PC-9 (cell line): ENCODE results near the gene KCTD16. TPM values are rescaled to one million over a fixed set of nuclear protein-coding genes. Genes with fewer than 3 reads are reported as not detected.
A peak's percentile ranks its signal among the peaks of the same experiment; 100 is the strongest.

Experiments
- Bru-seq: library from RNA; stranded (reverse); fragments of 400-500 nt; gene quantifications from one replicate; lab custom pipeline; 2021; lab: Mats Ljungman, UMichigan
- BruChase-seq, 2 experiments: library from RNA; stranded (reverse); fragments of 400-500 nt; gene quantifications; one replicate each; lab custom pipeline; 2021; lab: Mats Ljungman, UMichigan
- BruUV-seq: library from RNA; stranded (reverse); fragments of 400-500 nt; replicated peaks from 2 replicates; lab custom pipeline; 2021; lab: Mats Ljungman, UMichigan
- CTCF ChIA-PET: fragments of 300-600 bp; sonication (Branson Sonifier 250); formaldehyde crosslinking; loops from one replicate; lab custom pipeline; 2022; ENCODE audit warnings: antibody characterized with exemption; lab: Charles Lee
- POLR2A ChIA-PET: fragments of 300-600 bp; sonication (Branson Sonifier 250); formaldehyde crosslinking; loops from one replicate; lab custom pipeline; 2022; ENCODE audit warnings: antibody characterized with exemption; ENCODE audit not compliant: unreplicated experiment; lab: Charles Lee
- DNase-seq, 2 experiments: peaks; one replicate each; pipeline versions ENCODE4 v3.0.0 to v3.0.0-alpha.2; 2015 to 2022; ENCODE audit warnings: mixed read lengths in 1 of 2
- H2AFZ ChIP-seq: fragments of 200-600 bp; sonication (generic); 2 replicates; pipeline ENCODE4 v1.8.1; 2017; ENCODE audit warnings: antibody characterized with exemption
- H3F3A ChIP-seq: fragments of 200-600 bp; sonication (generic); 2 replicates; pipeline ENCODE4 v1.8.1; 2017; ENCODE audit warnings: antibody characterized with exemption, mild to moderate bottlenecking, low read depth; ENCODE audit not compliant: insufficient read depth
- H3K27ac ChIP-seq: fragments of 200-600 bp; sonication (generic); 2 replicates; pipeline ENCODE4 v1.6.1; 2016; ENCODE audit warnings: mixed run types
- H3K27me3 ChIP-seq: fragments of 200-600 bp; sonication (generic); 2 replicates; pipeline ENCODE4 v1.6.1; 2016; ENCODE audit warnings: low read depth, mixed run types; ENCODE audit not compliant: insufficient read depth
- H3K36me3 ChIP-seq: fragments of 200-600 bp; sonication (generic); 2 replicates; pipeline ENCODE4 v1.6.1; 2016; ENCODE audit warnings: low read depth, mixed run types
- H3K4me1 ChIP-seq: fragments of 200-600 bp; sonication (generic); replicated peaks from 2 replicates; pipeline ENCODE4 v1.6.1; 2016; ENCODE audit warnings: mixed run types; ENCODE audit not compliant: insufficient read depth
- H3K4me2 ChIP-seq: fragments of 200-600 bp; sonication (generic); 2 replicates; pipeline ENCODE4 v1.6.1; 2017; ENCODE audit warnings: mixed run types
- H3K4me3 ChIP-seq: fragments of 200-600 bp; sonication (generic); 2 replicates; pipeline ENCODE4 v1.6.1; 2016; ENCODE audit warnings: mixed run types
- H3K79me2 ChIP-seq: fragments of 200-600 bp; sonication (generic); 2 replicates; pipeline ENCODE4 v1.6.1; 2017; ENCODE audit warnings: low read depth, mixed run types
- H3K9me2 ChIP-seq: fragments of 200-600 bp; sonication (generic); 2 replicates; pipeline ENCODE4 v1.8.1; 2017; ENCODE audit warnings: mild to moderate bottlenecking; ENCODE audit not compliant: insufficient read depth
- H3K9me3 ChIP-seq: fragments of 200-600 bp; sonication (generic); 2 replicates; pipeline ENCODE4 v1.8.1; 2016; ENCODE audit warnings: low read depth; ENCODE audit not compliant: insufficient read depth
- H4K20me1 ChIP-seq: fragments of 200-600 bp; sonication (generic); 2 replicates; pipeline ENCODE4 v1.8.1; 2017; ENCODE audit not compliant: insufficient read depth
- EZH2 ChIP-seq: fragments of 200-600 bp; sonication (generic); IDR thresholded peaks from 2 replicates; pipeline ENCODE4 v1.8.0; 2017; ENCODE audit warnings: antibody characterized with exemption, low read depth
- intact Hi-C: fragments of 100-400 bp; cut with micrococcal nuclease; formaldehyde crosslinking; loops from one replicate; pipeline ENCODE4 v1.10.0; 2022; ENCODE audit not compliant: unreplicated experiment
- long read RNA-seq: library from polyadenylated mRNA; stranded (forward); transcript quantifications from one replicate; pipeline ENCODE4 v2.0.0, GENCODE V29; 2022
- total RNA-seq: library from RNA; stranded (reverse); gene quantifications from 2 replicates; pipeline ENCODE4 v1.2.3, GENCODE V29; 2021
- TF ChIP-seq, protein P1 (sequence below): fragments of 200-600 bp; sonication (generic); conservative IDR thresholded peaks from 2 replicates; pipeline ENCODE4 v1.6.1; 2017; ENCODE audit warnings: mixed run types, antibody characterized with exemption, mild to moderate bottlenecking, moderate library complexity

The KCTD16 gene
- total RNA-seq, result 0.28 and 0.33 TPM in 2 replicates
- percentile 19 among the genes with signal in this experiment for Bru-seq, nascent RNA
- percentile 32 among the genes with signal in this experiment for BruChase-seq, experiment 1, labeled RNA remaining after a 2-hour chase
- percentile 19 among the genes with signal in this experiment for BruChase-seq, experiment 2, labeled RNA remaining after a 6-hour chase
- long read RNA-seq, result 0 reads

- ChIA-PET CTCF (interaction anchor here (0.7 to 1.2 kb wide), 2 partner anchors 28 to 34 kb away, joined by 3 read pairs; no protein-coding TSS in a partner anchor), POLR2A (interaction anchor here (0.6 to 0.7 kb wide), 4 partner anchors 897 to 1825 kb away, joined by 3 to 6 read pairs (median 4); no protein-coding TSS in a partner anchor)
- Histone ChIP-seq H3K79me2 (peaks cover 39% of the 10 kb centered on the region), H3K9me2 (no peaks in the 10 kb centered on the region), H3K4me1 (peaks cover 17% of the 10 kb centered on the region), H3F3A (no peaks in the 10 kb centered on the region), H3K27ac (peak within 1 kb of the TSS; percentile 16; the same call in 1 of the 2 replicates), H4K20me1 (no peaks in the 10 kb centered on the region), H3K27me3 (no peaks in the 10 kb centered on the region), H3K4me3 (peak within 1 kb of the TSS; percentile 87), H3K36me3 (peaks cover 17% of the 10 kb centered on the region; the same call in 1 of the 2 replicates), H2AFZ (peak within 1 kb of the TSS; percentile 87), H3K9me3 (no peaks in the 10 kb centered on the region), H3K4me2 (peak within 1 kb of the TSS; percentile 94)
- BruUV-seq, result no TSS peak
- DNase-seq, result peak; percentile 95 to 98
- intact Hi-C loops, result loop anchor here (10.0 kb wide), 1 partner anchor 766 kb away; the partner anchor contains the start of gene NR3C1
- TF ChIP-seq EZH2, result no peak
- TF ChIP-seq, protein P1, sequence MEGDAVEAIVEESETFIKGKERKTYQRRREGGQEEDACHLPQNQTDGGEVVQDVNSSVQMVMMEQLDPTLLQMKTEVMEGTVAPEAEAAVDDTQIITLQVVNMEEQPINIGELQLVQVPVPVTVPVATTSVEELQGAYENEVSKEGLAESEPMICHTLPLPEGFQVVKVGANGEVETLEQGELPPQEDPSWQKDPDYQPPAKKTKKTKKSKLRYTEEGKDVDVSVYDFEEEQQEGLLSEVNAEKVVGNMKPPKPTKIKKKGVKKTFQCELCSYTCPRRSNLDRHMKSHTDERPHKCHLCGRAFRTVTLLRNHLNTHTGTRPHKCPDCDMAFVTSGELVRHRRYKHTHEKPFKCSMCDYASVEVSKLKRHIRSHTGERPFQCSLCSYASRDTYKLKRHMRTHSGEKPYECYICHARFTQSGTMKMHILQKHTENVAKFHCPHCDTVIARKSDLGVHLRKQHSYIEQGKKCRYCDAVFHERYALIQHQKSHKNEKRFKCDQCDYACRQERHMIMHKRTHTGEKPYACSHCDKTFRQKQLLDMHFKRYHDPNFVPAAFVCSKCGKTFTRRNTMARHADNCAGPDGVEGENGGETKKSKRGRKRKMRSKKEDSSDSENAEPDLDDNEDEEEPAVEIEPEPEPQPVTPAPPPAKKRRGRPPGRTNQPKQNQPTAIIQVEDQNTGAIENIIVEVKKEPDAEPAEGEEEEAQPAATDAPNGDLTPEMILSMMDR, result no peak
These were observed at the start of gene KCTD16, which contains the start of gene YIPF5 for GRCh38 chr5:144170276-144171024. TSS of gene KCTD16 (plus strand) at chr5:144170873. TSS of gene YIPF5 (minus strand) at chr5:144170659. CDS start at chr5:144169955, 704 bp downstream.

DNA sequence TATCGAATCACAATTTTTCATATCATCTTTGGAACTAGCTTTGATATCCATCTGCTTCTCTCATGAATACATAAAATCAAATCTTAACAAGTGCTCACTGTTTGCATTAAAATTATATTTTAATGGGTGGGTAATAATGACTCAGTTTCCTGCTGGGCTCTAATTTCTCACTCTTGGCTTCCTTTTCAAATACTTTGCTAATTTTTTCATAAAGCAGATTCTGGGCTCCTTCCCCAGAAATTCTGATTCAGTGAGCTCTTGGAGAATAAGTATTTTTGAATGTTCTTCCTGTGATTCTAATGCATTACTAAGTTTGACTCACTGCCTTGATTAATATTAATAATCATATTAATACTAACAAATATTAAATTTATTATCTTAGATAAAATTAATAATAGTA lies 49.1 kb upstream of the KCTD16 start:
- DNase-seq, result no peak
- Histone ChIP-seq H3K36me3 (no peaks in the 10 kb centered on the region), H2AFZ (no peak overlapping the region), H3K4me1 (no peaks in the 10 kb centered on the region), H3F3A (no peaks in the 10 kb centered on the region; the same call in 1 of the 2 replicates), H3K27me3 (no peaks in the 10 kb centered on the region), H3K27ac (no peak overlapping the region), H3K9me3 (no peaks in the 10 kb centered on the region), H4K20me1 (no peaks in the 10 kb centered on the region), H3K4me3 (no peak overlapping the region), H3K79me2 (no peaks in the 10 kb centered on the region), H3K4me2 (no peak overlapping the region), H3K9me2 (no peaks in the 10 kb centered on the region)
- TF ChIP-seq, protein P1, result no peak
- TF ChIP-seq EZH2, result no peak
- BruUV-seq, result no TSS peak
- CTCF ChIA-PET, result no interaction called here
- POLR2A ChIA-PET, result interaction anchor here (0.6 kb wide), 1 partner anchor 21 kb away, joined by 8 read pairs; no protein-coding TSS in a partner anchor
- intact Hi-C loops, result no loop called here

- no peaks in the 10 kb centered on the region for H3K27me3 ChIP-seq
- no peaks in the 10 kb centered on the region for H3K9me3 ChIP-seq
- no peaks in the 10 kb centered on the region for H4K20me1 ChIP-seq
- no peaks in the 10 kb centered on the region for H3K4me1 ChIP-seq
- ChIA-PET CTCF (no interaction called here), POLR2A (no interaction called here)
- H3K4me2 ChIP-seq, result no peak overlapping the region
- DNase-seq, result no peak
- intact Hi-C loops, result no loop called here
- H3F3A ChIP-seq, result no peaks in the 10 kb centered on the region
- H3K36me3 ChIP-seq, result no peaks in the 10 kb centered on the region
- no peak overlapping the region for H3K4me3 ChIP-seq
- no TSS peak for BruUV-seq
- H3K9me2 ChIP-seq, result no peaks in the 10 kb centered on the region
- no peak overlapping the region for H3K27ac ChIP-seq
- no peaks in the 10 kb centered on the region for H3K79me2 ChIP-seq
- TF ChIP-seq, protein P1, result no peak
- no peak for TF ChIP-seq EZH2
- no peak overlapping the region for H2AFZ ChIP-seq
These were observed 48.6 kb upstream of the KCTD16 start for GRCh38 chr5:144122081-144122480.
